Measurements from ENCODE around the gene ERO1A. TPM values are rescaled to one million over a fixed set of nuclear protein-coding genes. Genes with fewer than 3 reads are reported as not detected.
"Not testable (repeated sequence)": the region's sequence is repeated elsewhere in the genome, so short reads cannot be mapped to it uniquely, and the experiment has no call there.

Gene ERO1A
- total RNA-seq, 1 experiment from 2014 or later, result 44.6 TPM

DNA sequence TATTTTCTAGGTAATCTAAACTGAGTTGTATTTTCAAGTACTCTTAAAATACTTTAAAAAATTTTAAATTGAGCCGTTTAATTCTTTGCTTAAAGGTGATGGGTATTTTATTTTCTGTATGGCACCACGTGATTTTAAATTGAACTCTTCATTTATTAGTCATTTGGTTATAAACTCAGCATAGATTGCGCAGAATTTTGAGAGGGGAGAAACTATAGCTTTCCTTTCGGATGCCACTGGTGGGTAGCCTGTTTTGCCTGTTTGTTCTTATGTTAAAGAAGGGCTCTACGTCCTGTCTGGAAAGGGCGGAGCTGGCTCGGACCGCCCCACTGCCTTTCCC lies 34.2 kb upstream of the ERO1A start:
- H3K4me1 Mint-ChIP-seq, result peaks cover 38% of the 10 kb centered on the region
- peaks cover 21% of the 10 kb centered on the region for H3K36me3 Mint-ChIP-seq
- ChIA-PET CTCF (interaction anchor here (0.7 to 1.9 kb wide), 4 partner anchors 47 to 488 kb away, joined by 3 to 6 read pairs (median 4); no protein-coding TSS in a partner anchor), POLR2A (interaction anchor here (0.9 to 1.7 kb wide), 6 partner anchors 13 to 177 kb away, joined by 3 to 19 read pairs (median 6); partner anchors contain the start of genes ERO1A, GNPNAT1, GPR137C and TXNDC16)
- H3K4me3 Mint-ChIP-seq, result peak overlapping the region; percentile 99
- H3K9me3 Mint-ChIP-seq, result peaks cover 4% of the 10 kb centered on the region
- TF ChIP-seq PRRX2 (CRISPR knock-in tag; IDR thresholded peaks at IDR 0.05), result no peak
- no peak for DNase-seq (ENCODE audit: low spot score)
- no peak for ATAC-seq
- H3K27me3 Mint-ChIP-seq (ENCODE audit: low read depth), result no peaks in the 10 kb centered on the region
- peak overlapping the region; percentile 100 for H3K27ac Mint-ChIP-seq

DNA sequence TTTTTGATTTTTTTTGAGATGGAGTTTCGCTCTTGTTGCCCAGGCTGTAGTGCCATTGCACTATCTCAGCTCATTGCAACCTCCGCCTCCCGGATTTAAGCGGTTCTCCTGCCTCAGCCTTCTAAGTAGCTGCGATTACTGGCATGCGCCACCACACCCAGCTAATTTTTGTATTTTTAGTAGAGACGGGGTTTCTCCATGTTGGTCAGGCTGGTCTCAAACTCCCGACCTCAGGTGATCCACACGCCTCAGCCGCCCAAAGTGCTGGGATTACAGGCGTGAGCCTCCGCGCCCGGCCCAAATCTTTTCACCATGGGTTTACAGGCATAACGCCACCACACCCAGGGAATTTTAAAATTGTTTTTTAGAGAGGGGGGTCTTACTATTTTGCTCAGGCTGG lies 33.7 kb upstream of the ERO1A start:
- H3K4me3 Mint-ChIP-seq, result peak overlapping the region; percentile 61
- ChIA-PET CTCF (interaction anchor here (0.5 to 1.9 kb wide), 4 partner anchors 174 to 489 kb away, joined by 3 to 6 read pairs (median 3); no protein-coding TSS in a partner anchor), POLR2A (interaction anchor here (1.3 to 1.7 kb wide), 2 partner anchors 62 to 177 kb away, joined by 11 to 19 read pairs; partner anchors contain the start of genes GNPNAT1, GPR137C and TXNDC16)
- ATAC-seq; DNase-seq (ENCODE audit: low spot score); H3K27me3 Mint-ChIP-seq (ENCODE audit: low read depth); H3K9me3 Mint-ChIP-seq: not testable (repeated sequence)
- H3K27ac Mint-ChIP-seq, result peak overlapping the region; percentile 99
- peaks cover 23% of the 10 kb centered on the region for H3K36me3 Mint-ChIP-seq
- peaks cover 33% of the 10 kb centered on the region for H3K4me1 Mint-ChIP-seq

DNA sequence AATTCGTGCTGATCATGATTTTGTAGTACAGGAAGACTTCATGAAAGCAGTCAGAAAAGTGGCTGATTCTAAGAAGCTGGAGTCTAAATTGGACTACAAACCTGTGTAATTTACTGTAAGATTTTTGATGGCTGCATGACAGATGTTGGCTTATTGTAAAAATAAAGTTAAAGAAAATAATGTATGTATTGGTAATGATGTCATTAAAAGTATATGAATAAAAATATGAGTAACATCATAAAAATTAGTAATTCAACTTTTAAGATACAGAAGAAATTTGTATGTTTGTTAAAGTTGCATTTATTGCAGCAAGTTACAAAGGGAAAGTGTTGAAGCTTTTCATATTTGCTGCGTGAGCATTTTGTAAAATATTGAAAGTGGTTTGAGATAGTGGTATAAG lies 32.2 kb upstream of the ERO1A start:
- DNase-seq (ENCODE audit: low spot score); H3K4me3 Mint-ChIP-seq; ATAC-seq; H3K9me3 Mint-ChIP-seq; H3K27ac Mint-ChIP-seq; H3K27me3 Mint-ChIP-seq (ENCODE audit: low read depth): not testable (repeated sequence)
- Mint-ChIP-seq H3K4me1 (peaks cover 18% of the 10 kb centered on the region), H3K36me3 (peaks cover 35% of the 10 kb centered on the region)
- ChIA-PET POLR2A (interaction anchor here (0.6 to 0.7 kb wide), 3 partner anchors 10 to 719 kb away, joined by 4 to 8 read pairs (median 4); no protein-coding TSS in a partner anchor), CTCF (interaction anchor here (0.6 to 0.7 kb wide), 2 partner anchors 144 to 1250 kb away, joined by 4 read pairs; no protein-coding TSS in a partner anchor)

GRCh38 chr14:52724360-52724644 lies 28.9 kb upstream of the ERO1A start:
- peaks cover 57% of the 10 kb centered on the region for H3K36me3 Mint-ChIP-seq
- peak; percentile 60 for ATAC-seq
- no peak for DNase-seq (ENCODE audit: low spot score)
- ChIA-PET CTCF (no interaction called here), POLR2A (no interaction called here)
- peaks cover 10% of the 10 kb centered on the region for H3K4me1 Mint-ChIP-seq
- H3K27me3 Mint-ChIP-seq (ENCODE audit: low read depth), result no peaks in the 10 kb centered on the region
- no peak for TF ChIP-seq TEAD4 (CRISPR knock-in tag; IDR thresholded peaks at IDR 0.05)
- no peak overlapping the region for H3K4me3 Mint-ChIP-seq
- H3K27ac Mint-ChIP-seq, result no peak overlapping the region
- no peaks in the 10 kb centered on the region for H3K9me3 Mint-ChIP-seq

- Mint-ChIP-seq H3K36me3 (peaks cover 62% of the 10 kb centered on the region), H3K4me1 (peaks cover 5% of the 10 kb centered on the region; the same call in 1 of the 2 replicates)
- ATAC-seq, result no peak
- no peak for TF ChIP-seq ZNF219 (CRISPR knock-in tag; IDR thresholded peaks at IDR 0.05; ENCODE audit: borderline replicate concordance)
- TF ChIP-seq, protein P1, sequence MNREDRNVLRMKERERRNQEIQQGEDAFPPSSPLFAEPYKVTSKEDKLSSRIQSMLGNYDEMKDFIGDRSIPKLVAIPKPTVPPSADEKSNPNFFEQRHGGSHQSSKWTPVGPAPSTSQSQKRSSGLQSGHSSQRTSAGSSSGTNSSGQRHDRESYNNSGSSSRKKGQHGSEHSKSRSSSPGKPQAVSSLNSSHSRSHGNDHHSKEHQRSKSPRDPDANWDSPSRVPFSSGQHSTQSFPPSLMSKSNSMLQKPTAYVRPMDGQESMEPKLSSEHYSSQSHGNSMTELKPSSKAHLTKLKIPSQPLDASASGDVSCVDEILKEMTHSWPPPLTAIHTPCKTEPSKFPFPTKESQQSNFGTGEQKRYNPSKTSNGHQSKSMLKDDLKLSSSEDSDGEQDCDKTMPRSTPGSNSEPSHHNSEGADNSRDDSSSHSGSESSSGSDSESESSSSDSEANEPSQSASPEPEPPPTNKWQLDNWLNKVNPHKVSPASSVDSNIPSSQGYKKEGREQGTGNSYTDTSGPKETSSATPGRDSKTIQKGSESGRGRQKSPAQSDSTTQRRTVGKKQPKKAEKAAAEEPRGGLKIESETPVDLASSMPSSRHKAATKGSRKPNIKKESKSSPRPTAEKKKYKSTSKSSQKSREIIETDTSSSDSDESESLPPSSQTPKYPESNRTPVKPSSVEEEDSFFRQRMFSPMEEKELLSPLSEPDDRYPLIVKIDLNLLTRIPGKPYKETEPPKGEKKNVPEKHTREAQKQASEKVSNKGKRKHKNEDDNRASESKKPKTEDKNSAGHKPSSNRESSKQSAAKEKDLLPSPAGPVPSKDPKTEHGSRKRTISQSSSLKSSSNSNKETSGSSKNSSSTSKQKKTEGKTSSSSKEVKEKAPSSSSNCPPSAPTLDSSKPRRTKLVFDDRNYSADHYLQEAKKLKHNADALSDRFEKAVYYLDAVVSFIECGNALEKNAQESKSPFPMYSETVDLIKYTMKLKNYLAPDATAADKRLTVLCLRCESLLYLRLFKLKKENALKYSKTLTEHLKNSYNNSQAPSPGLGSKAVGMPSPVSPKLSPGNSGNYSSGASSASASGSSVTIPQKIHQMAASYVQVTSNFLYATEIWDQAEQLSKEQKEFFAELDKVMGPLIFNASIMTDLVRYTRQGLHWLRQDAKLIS (CRISPR knock-in tag; IDR thresholded peaks at IDR 0.05; ENCODE audit: borderline replicate concordance), result no peak
- TF ChIP-seq, protein P2, sequence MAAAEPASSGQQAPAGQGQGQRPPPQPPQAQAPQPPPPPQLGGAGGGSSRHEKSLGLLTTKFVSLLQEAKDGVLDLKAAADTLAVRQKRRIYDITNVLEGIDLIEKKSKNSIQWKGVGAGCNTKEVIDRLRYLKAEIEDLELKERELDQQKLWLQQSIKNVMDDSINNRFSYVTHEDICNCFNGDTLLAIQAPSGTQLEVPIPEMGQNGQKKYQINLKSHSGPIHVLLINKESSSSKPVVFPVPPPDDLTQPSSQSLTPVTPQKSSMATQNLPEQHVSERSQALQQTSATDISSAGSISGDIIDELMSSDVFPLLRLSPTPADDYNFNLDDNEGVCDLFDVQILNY (CRISPR knock-in tag; IDR thresholded peaks at IDR 0.05), result no peak
- TF ChIP-seq AR (CRISPR knock-in tag; IDR thresholded peaks at IDR 0.05), result no peak
- TF ChIP-seq FOXP1 (CRISPR knock-in tag; IDR thresholded peaks at IDR 0.05; ENCODE audit: borderline replicate concordance), result no peak
- no peak for TF ChIP-seq ZNF317 (CRISPR knock-in tag; IDR thresholded peaks at IDR 0.05; ENCODE audit: borderline replicate concordance, low read depth)
- no peak for TF ChIP-seq ZNF263 (CRISPR knock-in tag; IDR thresholded peaks at IDR 0.05; ENCODE audit: low read depth)
- TF ChIP-seq ZNF281 (CRISPR knock-in tag; IDR thresholded peaks at IDR 0.05), result no peak
- no peak for TF ChIP-seq GRHL2 (CRISPR knock-in tag; IDR thresholded peaks at IDR 0.05; ENCODE audit: insufficient replicate concordance, severe bottlenecking)
Measured at GRCh38 chr14:52723514-52724359, 28.4 kb upstream of the ERO1A start.

More at GRCh38 chr14:52723514-52724359, 28.4 kb upstream of the ERO1A start:
- no peak overlapping the region for H3K4me3 Mint-ChIP-seq
- CTCF ChIA-PET, result no interaction called here
- POLR2A ChIA-PET, result no interaction called here
- H3K9me3 Mint-ChIP-seq, result no peaks in the 10 kb centered on the region
- H3K27me3 Mint-ChIP-seq (ENCODE audit: low read depth), result no peaks in the 10 kb centered on the region
- H3K27ac Mint-ChIP-seq, result no peak overlapping the region; the same call in 1 of the 2 replicates
- no peak for DNase-seq (ENCODE audit: low spot score)
